Measurements from ENCODE around the gene CHD5. TPM values are rescaled to one million over a fixed set of nuclear protein-coding genes. Genes with fewer than 3 reads are reported as not detected.
A peak's percentile ranks its signal among the peaks of the same experiment; 100 is the strongest.

CHD5 gene
- total and polyA plus RNA-seq, 2 experiments from 2014 or later = 0.11 to 0.24 TPM

GRCh38 chr1:6211731-6212130 lies 31.6 kb upstream of the CHD5 start:
- Histone ChIP-seq H3K9me3 (ENCODE audit: low read depth) (no peaks in the 10 kb centered on the region), H3K4me3 (no peak overlapping the region), H3K27me3 (no peaks in the 10 kb centered on the region), H3K4me1 (ENCODE audit: low read depth) (peaks cover 26% of the 10 kb centered on the region), H3K27ac (no peak overlapping the region), H3K36me3 (peaks cover 23% of the 10 kb centered on the region)
- TF ChIP-seq CTCF (IDR thresholded peaks at IDR 0.05; ENCODE audit: low read depth, low read length) = no peak
- DNase-seq (ENCODE audit: low read depth in 1 of 2, low spot score in 1 of 2) = no peak

- H3K27me3 ChIP-seq = no peaks in the 10 kb centered on the region
- no peak for DNase-seq (ENCODE audit: low read depth in 1 of 2, low spot score in 1 of 2)
Observed at GRCh38 chr1:6210591-6211355, 30.7 kb upstream of the CHD5 start.

GRCh38 chr1:6209661-6210580 lies 29.8 kb upstream of the CHD5 start:
- no peak for TF ChIP-seq CTCF (IDR thresholded peaks at IDR 0.05; ENCODE audit: low read depth, low read length)
- no peak overlapping the region for H3K27ac ChIP-seq
- no peak for DNase-seq (ENCODE audit: low read depth in 1 of 2, low spot score in 1 of 2)
- H3K4me3 ChIP-seq = peak overlapping the region; percentile 17
- peaks cover 23% of the 10 kb centered on the region for H3K36me3 ChIP-seq
- no peaks in the 10 kb centered on the region for H3K9me3 ChIP-seq (ENCODE audit: low read depth)
- peaks cover 32% of the 10 kb centered on the region for H3K4me1 ChIP-seq (ENCODE audit: low read depth)
- no peaks in the 10 kb centered on the region for H3K27me3 ChIP-seq

More at GRCh38 chr1:6210591-6211355, 30.7 kb upstream of the CHD5 start:
- Histone ChIP-seq H3K27ac (no peak overlapping the region), H3K4me1 (ENCODE audit: low read depth) (peaks cover 31% of the 10 kb centered on the region), H3K4me3 (no peak overlapping the region), H3K36me3 (peaks cover 23% of the 10 kb centered on the region), H3K9me3 (ENCODE audit: low read depth) (no peaks in the 10 kb centered on the region)
- no peak for TF ChIP-seq CTCF (IDR thresholded peaks at IDR 0.05; ENCODE audit: low read depth, low read length)

GRCh38 chr1:6208723-6209660 lies 28.9 kb upstream of the CHD5 start:
- peak; percentile 51 to 66 for DNase-seq (ENCODE audit: low read depth in 1 of 2, low spot score in 1 of 2)
- peak; percentile 56 for TF ChIP-seq CTCF (IDR thresholded peaks at IDR 0.05; ENCODE audit: low read depth, low read length)
- Histone ChIP-seq H3K27ac (no peak overlapping the region), H3K4me3 (peak overlapping the region; percentile 17), H3K36me3 (peaks cover 23% of the 10 kb centered on the region), H3K27me3 (no peaks in the 10 kb centered on the region), H3K4me1 (ENCODE audit: low read depth) (peaks cover 37% of the 10 kb centered on the region), H3K9me3 (ENCODE audit: low read depth) (no peaks in the 10 kb centered on the region)

- no peak for DNase-seq (ENCODE audit: low read depth in 1 of 2, low spot score in 1 of 2)
- no peaks in the 10 kb centered on the region for H3K9me3 ChIP-seq (ENCODE audit: low read depth)
- TF ChIP-seq CTCF (IDR thresholded peaks at IDR 0.05; ENCODE audit: low read depth, low read length) = no peak
- no peaks in the 10 kb centered on the region for H3K27me3 ChIP-seq
- peaks cover 37% of the 10 kb centered on the region for H3K4me1 ChIP-seq (ENCODE audit: low read depth)
- H3K27ac ChIP-seq = peak overlapping the region; percentile 99
- H3K36me3 ChIP-seq = peaks cover 21% of the 10 kb centered on the region
- peak overlapping the region; percentile 56 for H3K4me3 ChIP-seq
Observed at GRCh38 chr1:6207921-6208320, 27.8 kb upstream of the CHD5 start.

Measured in cardiac muscle cell (in vitro differentiated cells and primary cell).